H1 (cell line): Measurements from ENCODE around the gene LENG9. TPM values are rescaled to one million over a fixed set of nuclear protein-coding genes. Genes with fewer than 3 reads are reported as not detected.

ENCODE experiments used
- ATF3 ChIP-seq: IDR thresholded peaks from 2 replicates; pipeline ENCODE4 v1.6.1; 2011; ENCODE audit warnings: low read depth, mild to moderate bottlenecking, low read length; ENCODE audit not compliant: insufficient read depth
- GABPA ChIP-seq: IDR thresholded peaks from 2 replicates; pipeline ENCODE4 v1.6.1; 2011; ENCODE audit warnings: mild to moderate bottlenecking, low read length, moderate library complexity, borderline replicate concordance; ENCODE audit not compliant: insufficient read depth
- MAX ChIP-seq: IDR thresholded peaks from 2 replicates; pipeline ENCODE4 v1.6.1; 2012; ENCODE audit warnings: inconsistent platforms
- SIRT6 ChIP-seq: IDR thresholded peaks from one replicate; pipeline ENCODE4 v1.7.1; 2012; ENCODE audit warnings: low read length, inconsistent platforms
- SP4 ChIP-seq: IDR thresholded peaks from 2 replicates; pipeline ENCODE4 v1.6.1; 2012; ENCODE audit warnings: low read length, inconsistent platforms
- TAF7 ChIP-seq: optimal IDR thresholded peaks from 2 replicates; pipeline ENCODE3; 2011; ENCODE audit warnings: low read depth, mild to moderate bottlenecking, inconsistent platforms, low read length, moderate library complexity, borderline replicate concordance
- TCF12 ChIP-seq: IDR thresholded peaks from 2 replicates; pipeline ENCODE4 v1.6.1; 2011; ENCODE audit warnings: low read depth, mild to moderate bottlenecking, low read length
- polyA plus RNA-seq, 7 experiments: library from polyadenylated mRNA; depleted of rRNA in 3 of 7; stranded (reverse) in 5 of 7; unstranded in 2 of 7; fragments of >200 nt in 5 of 7; fragments of 200-250 nt in 2 of 7; gene quantifications; 1 replicate in 5 of 7; 2 replicates in 1 of 7; 4 replicates in 1 of 7; pipeline versions ENCODE4 v1.2.1 to v1.2.3, GENCODE V29; 2011 to 2013; ENCODE audit warnings: missing spikeins in 2 of 7, mixed read lengths in 2 of 7
- total RNA-seq: library from RNA; stranded (reverse); fragmentation: NEBNext Ultra II Directional; extraction: Animal tissue kit (Norgen Biotek cat#: 25700); gene quantifications from 2 replicates; pipeline ENCODE4 v1.2.1, GENCODE V29; 2021

Gene LENG9
- total and polyA plus RNA-seq, 2 of the 8 experiments (the other 6 are each of a cell fraction or from before 2014, with no cell fraction given), result 1.6 to 3.9 TPM

- TF ChIP-seq ATF3 (no peak), SIRT6 (no peak), SP4 (no peak), TAF7 (no peak), MAX (no peak), TCF12 (no peak), GABPA (no peak)
Observed at GRCh38 chr19:54473892-54474372, 10.4 kb upstream of the LENG9 start (continued).
